Measurements from ENCODE around the gene CPA5.

The CPA5 gene

GRCh38 chr7:130393841-130394411, 49.3 kb downstream of the CPA5 start:
- Histone ChIP-seq H3K4me2 (peak overlapping the region; percentile 51), H3K4me1 (peaks cover 16% of the 10 kb centered on the region), H3K27ac (no peak overlapping the region)

GRCh38 chr7:130394421-130395195, 50.0 kb downstream of the CPA5 start:
- peaks cover 23% of the 10 kb centered on the region for H3K36me3 ChIP-seq
- H4K20me1 ChIP-seq: no peaks in the 10 kb centered on the region
- H3K27me3 ChIP-seq: no peaks in the 10 kb centered on the region
- H3K27ac ChIP-seq: no peak overlapping the region
- peaks cover 16% of the 10 kb centered on the region for H3K4me1 ChIP-seq
- no peak for TF ChIP-seq Cebpa-rat (IDR thresholded peaks at IDR 0.05)
- no peak overlapping the region for H3K9ac ChIP-seq
- H3K4me2 ChIP-seq: peak overlapping the region; percentile 51
- no peaks in the 10 kb centered on the region for H3K9me3 ChIP-seq
- no peak overlapping the region for H3K4me3 ChIP-seq

More at GRCh38 chr7:130393841-130394411, 49.3 kb downstream of the CPA5 start:
- TF ChIP-seq Cebpa-rat (IDR thresholded peaks at IDR 0.05): no peak
- Histone ChIP-seq H3K9me3 (no peaks in the 10 kb centered on the region), H4K20me1 (no peaks in the 10 kb centered on the region), H3K27me3 (no peaks in the 10 kb centered on the region), H3K9ac (no peak overlapping the region), H3K4me3 (no peak overlapping the region), H3K36me3 (peaks cover 16% of the 10 kb centered on the region)

GRCh38 chr7:130395421-130395820, 50.8 kb downstream of the CPA5 start:
- Histone ChIP-seq H3K27me3 (no peaks in the 10 kb centered on the region), H3K27ac (no peak overlapping the region), H4K20me1 (no peaks in the 10 kb centered on the region), H3K4me1 (peaks cover 16% of the 10 kb centered on the region), H3K9me3 (no peaks in the 10 kb centered on the region), H3K4me2 (no peak overlapping the region), H3K36me3 (peaks cover 31% of the 10 kb centered on the region), H3K4me3 (no peak overlapping the region), H3K9ac (no peak overlapping the region)
- no peak for TF ChIP-seq Cebpa-rat (IDR thresholded peaks at IDR 0.05)

GRCh38 chr7:130396109-130396508, 51.5 kb downstream of the CPA5 start:
- Histone ChIP-seq H3K4me1 (peaks cover 16% of the 10 kb centered on the region), H3K36me3 (peaks cover 36% of the 10 kb centered on the region), H3K9ac (no peak overlapping the region), H4K20me1 (no peaks in the 10 kb centered on the region), H3K4me2 (no peak overlapping the region), H3K9me3 (no peaks in the 10 kb centered on the region), H3K27me3 (no peaks in the 10 kb centered on the region), H3K4me3 (no peak overlapping the region), H3K27ac (no peak overlapping the region)
- no peak for TF ChIP-seq Cebpa-rat (IDR thresholded peaks at IDR 0.05)

- H3K4me1 ChIP-seq: peaks cover 16% of the 10 kb centered on the region
- no peak overlapping the region for H3K4me3 ChIP-seq
- peaks cover 45% of the 10 kb centered on the region for H3K36me3 ChIP-seq
- H4K20me1 ChIP-seq: no peaks in the 10 kb centered on the region
- H3K27ac ChIP-seq: no peak overlapping the region
- no peak for TF ChIP-seq Cebpa-rat (IDR thresholded peaks at IDR 0.05)
- H3K4me2 ChIP-seq: no peak overlapping the region
- H3K9ac ChIP-seq: no peak overlapping the region
- no peaks in the 10 kb centered on the region for H3K27me3 ChIP-seq
- no peaks in the 10 kb centered on the region for H3K9me3 ChIP-seq
Observed at GRCh38 chr7:130397051-130397757, 52.6 kb downstream of the CPA5 start.

GRCh38 chr7:130397758-130398073, 53.1 kb downstream of the CPA5 start:
- H3K36me3 ChIP-seq: peaks cover 50% of the 10 kb centered on the region
- no peak for TF ChIP-seq Cebpa-rat (IDR thresholded peaks at IDR 0.05)
- H3K9ac ChIP-seq: no peak overlapping the region
- peaks cover 16% of the 10 kb centered on the region for H3K4me1 ChIP-seq
- no peak overlapping the region for H3K4me2 ChIP-seq
- no peak overlapping the region for H3K27ac ChIP-seq
- H3K9me3 ChIP-seq: no peaks in the 10 kb centered on the region
- H4K20me1 ChIP-seq: no peaks in the 10 kb centered on the region
- no peaks in the 10 kb centered on the region for H3K27me3 ChIP-seq
- H3K4me3 ChIP-seq: no peak overlapping the region

GRCh38 chr7:130398526-130399090, 54.0 kb downstream of the CPA5 start:
- Histone ChIP-seq H3K9me3 (no peaks in the 10 kb centered on the region), H3K27me3 (no peaks in the 10 kb centered on the region), H3K4me3 (no peak overlapping the region), H3K9ac (no peak overlapping the region), H3K36me3 (peaks cover 59% of the 10 kb centered on the region), H3K27ac (no peak overlapping the region), H3K4me1 (peaks cover 12% of the 10 kb centered on the region), H3K4me2 (no peak overlapping the region), H4K20me1 (no peaks in the 10 kb centered on the region)
- no peak for TF ChIP-seq Cebpa-rat (IDR thresholded peaks at IDR 0.05)

GRCh38 chr7:130400120-130400572, 55.5 kb downstream of the CPA5 start:
- H3K9ac ChIP-seq: no peak overlapping the region
- TF ChIP-seq Cebpa-rat (IDR thresholded peaks at IDR 0.05): no peak
- no peaks in the 10 kb centered on the region for H3K4me1 ChIP-seq
- no peaks in the 10 kb centered on the region for H3K9me3 ChIP-seq
- H3K27ac ChIP-seq: no peak overlapping the region
- H3K4me3 ChIP-seq: no peak overlapping the region
- H3K27me3 ChIP-seq: no peaks in the 10 kb centered on the region
- H4K20me1 ChIP-seq: no peaks in the 10 kb centered on the region
- peaks cover 70% of the 10 kb centered on the region for H3K36me3 ChIP-seq
- H3K4me2 ChIP-seq: no peak overlapping the region

GRCh38 chr7:130401101-130401500, 56.5 kb downstream of the CPA5 start:
- no peaks in the 10 kb centered on the region for H3K4me1 ChIP-seq
- no peaks in the 10 kb centered on the region for H4K20me1 ChIP-seq
- no peak overlapping the region for H3K27ac ChIP-seq
- H3K9ac ChIP-seq: no peak overlapping the region
- H3K27me3 ChIP-seq: no peaks in the 10 kb centered on the region
- H3K4me2 ChIP-seq: no peak overlapping the region
- no peak for TF ChIP-seq Cebpa-rat (IDR thresholded peaks at IDR 0.05)
- no peak overlapping the region for H3K4me3 ChIP-seq
- H3K9me3 ChIP-seq: no peaks in the 10 kb centered on the region
- H3K36me3 ChIP-seq: peaks cover 70% of the 10 kb centered on the region

GRCh38 chr7:130401578-130401977, 57.0 kb downstream of the CPA5 start:
- H3K27ac ChIP-seq: no peak overlapping the region
- no peaks in the 10 kb centered on the region for H4K20me1 ChIP-seq
- H3K4me3 ChIP-seq: no peak overlapping the region
- no peak overlapping the region for H3K4me2 ChIP-seq
- H3K9ac ChIP-seq: no peak overlapping the region
- no peaks in the 10 kb centered on the region for H3K4me1 ChIP-seq
- TF ChIP-seq Cebpa-rat (IDR thresholded peaks at IDR 0.05): no peak
- H3K36me3 ChIP-seq: peaks cover 70% of the 10 kb centered on the region
- no peaks in the 10 kb centered on the region for H3K9me3 ChIP-seq
- no peaks in the 10 kb centered on the region for H3K27me3 ChIP-seq
